Lung (tissue), 12 donors: ENCODE data around the gene YAP1. TPM values are rescaled to one million over a fixed set of nuclear protein-coding genes. Genes with fewer than 3 reads are reported as not detected.
A peak's percentile ranks its signal among the peaks of the same experiment; 100 is the strongest.
"Not testable (repeated sequence)": the region's sequence is repeated elsewhere in the genome, so short reads cannot be mapped to it uniquely, and the experiment has no call there.

ENCODE experiments used
- ATAC-seq: fragments of 200-7000 bp; cut with Tn5 transposase; one replicate; pipeline ENCODE4 v1.9.1; 2020; ENCODE audit warnings: moderate number of reproducible peaks; ENCODE audit not compliant: insufficient read depth, low FRiP score
- DNase-seq, 3 donors: peaks; one replicate each; pipeline ENCODE4 v3.0.0-alpha.2; 2013 to 2017
- H3K27ac ChIP-seq, 2 donors: one replicate each; pipeline ENCODE4 v1.5.1; 2013; ENCODE audit warnings: mild to moderate bottlenecking in 2 of 2, moderate library complexity in 2 of 2, control low read depth in 1 of 2, inconsistent platforms in 1 of 2, low read depth in 1 of 2, low read length in 1 of 2
- H3K27me3 ChIP-seq, 3 donors: one replicate each; pipeline ENCODE4 v1.5.1; 2013; ENCODE audit warnings: low read length in 2 of 3; ENCODE audit not compliant: control insufficient read depth in 3 of 3, insufficient read depth in 3 of 3
- H3K36me3 ChIP-seq, 4 donors: one replicate each; pipeline ENCODE4 v1.5.1; 2013; ENCODE audit warnings: low read length in 4 of 4, mild to moderate bottlenecking in 1 of 4, moderate library complexity in 1 of 4; ENCODE audit not compliant: control insufficient read depth in 4 of 4, insufficient read depth in 4 of 4
- H3K4me1 ChIP-seq, 5 donors: one replicate each; pipeline ENCODE4 v1.5.1; 2013; ENCODE audit warnings: low read length in 5 of 5, mild to moderate bottlenecking in 2 of 5, moderate library complexity in 1 of 5; ENCODE audit not compliant: control insufficient read depth in 5 of 5, insufficient read depth in 5 of 5
- H3K4me3 ChIP-seq: one replicate; pipeline ENCODE4 v1.5.1; 2013; ENCODE audit warnings: mild to moderate bottlenecking, control low read depth, moderate library complexity
- H3K9ac ChIP-seq, 2 donors: one replicate each; pipeline ENCODE4 v1.5.1; 2013; ENCODE audit warnings: low read length in 2 of 2, control low read depth in 1 of 2; ENCODE audit not compliant: insufficient read depth in 1 of 2
- H3K9me3 ChIP-seq, 4 donors: one replicate each; pipeline ENCODE4 v1.5.1; 2013; ENCODE audit warnings: low read length in 3 of 4, mild to moderate bottlenecking in 1 of 4, moderate library complexity in 1 of 4; ENCODE audit not compliant: control insufficient read depth in 4 of 4, insufficient read depth in 3 of 4
- CTCF ChIP-seq: IDR thresholded peaks from 2 replicates; pipeline ENCODE4 v1.5.1; 2012; ENCODE audit warnings: mild to moderate bottlenecking; ENCODE audit errors: control extremely low read depth, extremely low read depth
- WGBS, 2 donors: extraction: QIAGEN DNeasy Blood & Tissue Kit; methylation state at CpG; one replicate each; pipeline ENCODE4 v1.1.7; 2013; 5-methylcytosine and 5-hydroxymethylcytosine counted together
- polyA plus RNA-seq, 2 donors: library from polyadenylated mRNA; stranded (reverse); fragments of 200-250 nt; gene quantifications; one replicate each; pipeline ENCODE4 v1.2.1, GENCODE V29; 2013
- total RNA-seq, 2 donors: library from RNA; depleted of rRNA in 1 of 2; stranded (reverse); fragments of >200 nt in 1 of 2; gene quantifications; one replicate each; pipeline ENCODE4 v1.2.1, GENCODE V29; 2014 to 2021
- donor health status: control.
- donor health status: control.
- donor health status: Bipolar disorder and iron deficiency.
- donor health status: healthy.
- donor health status: DM: yes; HTN: yes; CAD: no.

The YAP1 gene
- total and polyA plus RNA-seq, 4 donors = 29.5 to 257 (median 80.4) TPM

GRCh38 chr11:102256251-102256650, 146.0 kb downstream of the YAP1 start:
- Histone ChIP-seq H3K4me1 (peaks cover 0 to 18% (median 2%) of the 10 kb centered on the region in 5 donors), H3K9ac (no peak overlapping the region), H3K4me3 (no peak overlapping the region), H3K27ac (no peak overlapping the region), H3K27me3 (no peaks in the 10 kb centered on the region), H3K9me3 (no peaks in the 10 kb centered on the region), H3K36me3 (no peaks in the 10 kb centered on the region)
- ATAC-seq (no peak), DNase-seq (no peak)
- no peak for TF ChIP-seq CTCF
- 85 to 94% methylated on average over 4 of the region's 4 CpGs for WGBS, 2 donors

DNA sequence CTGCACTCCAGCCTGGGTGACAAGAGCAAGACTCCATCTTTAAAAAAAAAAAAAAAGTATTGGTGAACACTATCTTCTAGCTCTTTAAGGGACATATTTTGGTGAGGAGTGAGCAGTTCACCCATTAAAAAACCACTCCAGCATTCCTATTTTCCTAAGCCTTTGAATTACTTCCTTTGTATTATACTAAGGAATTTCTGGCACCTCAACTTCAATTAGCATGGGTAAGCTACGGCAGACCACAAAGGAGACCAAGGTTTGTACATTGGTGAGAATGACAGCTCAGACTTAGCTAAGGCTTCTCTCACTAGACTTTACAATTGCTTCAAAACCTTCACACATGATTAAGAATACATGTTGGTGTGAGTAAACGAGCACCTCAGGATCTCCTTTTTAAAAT, 150.0 kb downstream of the YAP1 start:
- H3K4me3 ChIP-seq = no peak overlapping the region
- WGBS, 2 donors = 72 to 76% methylated on average over 2 of the region's 2 CpGs
- H3K27me3 ChIP-seq = no peaks in the 10 kb centered on the region
- H3K36me3 ChIP-seq = no peaks in the 10 kb centered on the region
- no peaks in the 10 kb centered on the region for H3K9me3 ChIP-seq
- no peak for ATAC-seq
- DNase-seq = no peak
- no peak overlapping the region for H3K27ac ChIP-seq
- no peak for TF ChIP-seq CTCF
- H3K4me1 ChIP-seq = no peaks in the 10 kb centered on the region
- no peak overlapping the region for H3K9ac ChIP-seq

DNA sequence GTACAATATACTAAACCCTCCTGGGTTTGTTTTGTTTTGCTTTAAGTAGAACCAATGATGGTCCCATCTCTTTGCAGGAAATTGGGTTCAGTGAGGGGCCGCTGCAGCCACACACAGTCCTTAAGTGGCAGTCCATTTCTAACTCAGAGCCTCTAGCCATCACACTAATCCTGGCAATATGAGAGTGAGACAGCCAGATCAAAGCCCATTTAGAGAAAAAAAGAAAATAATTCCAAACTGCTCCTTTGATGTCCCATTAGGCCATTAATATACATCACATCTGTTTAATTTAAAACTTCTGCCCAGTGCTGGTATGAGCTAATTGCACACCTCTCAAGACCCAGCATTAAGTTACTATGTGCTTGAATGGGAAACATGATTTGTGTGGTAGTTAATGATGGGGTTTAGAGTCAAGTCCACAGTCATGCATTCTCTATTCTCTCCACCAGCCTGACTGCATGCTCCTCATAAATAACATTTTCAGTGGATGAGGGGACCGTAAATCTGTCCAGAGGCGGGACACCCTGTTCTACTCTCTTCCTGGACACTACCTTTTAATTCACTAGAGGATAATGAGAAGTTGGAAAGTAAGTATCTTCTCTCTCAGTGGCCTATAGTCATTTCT, 153.2 kb downstream of the YAP1 start:
- TF ChIP-seq CTCF = no peak
- H3K27me3 ChIP-seq = no peaks in the 10 kb centered on the region
- WGBS, 2 donors = 94 to 95% methylated on average over 3 of the region's 3 CpGs
- H3K4me3 ChIP-seq = no peak overlapping the region
- peaks cover 0 to 2% (median 0%) of the 10 kb centered on the region in 4 donors for H3K9me3 ChIP-seq
- DNase-seq = peak in 1 of 3 donors; percentile 52
- H3K36me3 ChIP-seq = no peaks in the 10 kb centered on the region
- no peak overlapping the region for H3K9ac ChIP-seq
- H3K27ac ChIP-seq = no peak overlapping the region
- ATAC-seq = no peak
- peaks cover 0 to 7% (median 0%) of the 10 kb centered on the region in 5 donors for H3K4me1 ChIP-seq

GRCh38 chr11:102264704-102265103, 154.5 kb downstream of the YAP1 start:
- whole genome bisulfite sequencing, 2 donors = 95% methylated on average over 5 of the region's 5 CpGs
- not testable (repeated sequence) for H3K9me3 ChIP-seq, H3K9ac ChIP-seq, H3K27ac ChIP-seq, H3K4me3 ChIP-seq, ATAC-seq, H3K27me3 ChIP-seq, H3K36me3 ChIP-seq, DNase-seq
- H3K4me1 ChIP-seq = peaks cover 0 to 12% (median 4%) of the 10 kb centered on the region in 5 donors
